Epithelial cell of esophagus (primary cell): ENCODE data around the gene CCDC81.

Experiments used
- DNase-seq: peaks from one replicate; pipeline ENCODE4 v3.0.0; 2010; ENCODE audit warnings: low read depth
- H3K4me3 ChIP-seq: 2 replicates; pipeline ENCODE4 v1.5.1; 2011; ENCODE audit warnings: mild to moderate bottlenecking, low read length, control low read depth
- TF ChIP-seq, protein P1 (sequence below): IDR thresholded peaks from 2 replicates; pipeline ENCODE4 v1.5.1; 2011; ENCODE audit warnings: low read depth, mild to moderate bottlenecking, low read length, control low read depth, inconsistent platforms; ENCODE audit not compliant: insufficient read depth; ENCODE audit errors: missing control alignments

CCDC81 gene

DNA sequence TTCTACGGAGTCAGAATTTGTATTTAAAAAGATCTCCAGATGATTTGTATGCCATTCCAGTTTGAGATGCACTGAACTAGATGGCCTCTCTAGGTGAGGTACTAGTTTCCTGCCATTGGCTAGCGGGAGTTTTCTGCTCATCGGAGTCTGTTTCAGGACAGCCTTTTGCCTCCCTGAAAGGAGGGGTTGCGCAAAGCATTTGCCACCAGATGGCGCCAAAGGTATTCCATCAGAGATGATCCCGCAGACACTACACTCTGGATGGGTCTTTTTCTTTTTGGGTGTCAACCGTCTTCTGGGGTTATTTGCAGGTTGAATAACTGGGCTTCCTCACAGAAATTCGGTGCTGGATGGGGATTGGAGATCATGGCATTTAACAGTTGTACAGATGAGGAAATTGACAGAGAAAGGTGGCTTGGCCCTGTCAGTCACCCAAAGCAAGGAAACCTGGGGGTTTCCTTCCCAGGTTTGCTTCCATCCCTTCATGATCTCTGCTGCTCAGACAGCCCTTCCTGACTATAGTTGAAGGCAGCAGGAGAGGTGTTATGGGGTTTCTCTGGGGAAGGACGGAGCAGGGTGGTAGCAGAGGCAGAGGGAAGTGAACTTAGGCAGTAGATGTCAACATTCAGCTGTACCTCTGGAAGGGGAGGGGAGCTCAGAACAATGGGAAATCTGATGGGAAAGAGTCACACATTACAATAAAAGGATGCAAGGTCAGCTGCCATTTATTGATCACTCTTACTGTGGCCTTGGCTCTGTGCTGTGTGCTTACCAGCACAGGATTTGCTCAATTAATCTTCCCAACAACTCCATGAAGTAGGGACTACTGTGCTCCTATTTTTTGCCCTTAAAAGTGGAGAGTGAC lies 81.6 kb downstream of the CCDC81 start:
- H3K4me3 ChIP-seq, result no peak overlapping the region
- peak; percentile 80 for DNase-seq
- TF ChIP-seq, protein P1, sequence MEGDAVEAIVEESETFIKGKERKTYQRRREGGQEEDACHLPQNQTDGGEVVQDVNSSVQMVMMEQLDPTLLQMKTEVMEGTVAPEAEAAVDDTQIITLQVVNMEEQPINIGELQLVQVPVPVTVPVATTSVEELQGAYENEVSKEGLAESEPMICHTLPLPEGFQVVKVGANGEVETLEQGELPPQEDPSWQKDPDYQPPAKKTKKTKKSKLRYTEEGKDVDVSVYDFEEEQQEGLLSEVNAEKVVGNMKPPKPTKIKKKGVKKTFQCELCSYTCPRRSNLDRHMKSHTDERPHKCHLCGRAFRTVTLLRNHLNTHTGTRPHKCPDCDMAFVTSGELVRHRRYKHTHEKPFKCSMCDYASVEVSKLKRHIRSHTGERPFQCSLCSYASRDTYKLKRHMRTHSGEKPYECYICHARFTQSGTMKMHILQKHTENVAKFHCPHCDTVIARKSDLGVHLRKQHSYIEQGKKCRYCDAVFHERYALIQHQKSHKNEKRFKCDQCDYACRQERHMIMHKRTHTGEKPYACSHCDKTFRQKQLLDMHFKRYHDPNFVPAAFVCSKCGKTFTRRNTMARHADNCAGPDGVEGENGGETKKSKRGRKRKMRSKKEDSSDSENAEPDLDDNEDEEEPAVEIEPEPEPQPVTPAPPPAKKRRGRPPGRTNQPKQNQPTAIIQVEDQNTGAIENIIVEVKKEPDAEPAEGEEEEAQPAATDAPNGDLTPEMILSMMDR, result peak; percentile 95

DNA sequence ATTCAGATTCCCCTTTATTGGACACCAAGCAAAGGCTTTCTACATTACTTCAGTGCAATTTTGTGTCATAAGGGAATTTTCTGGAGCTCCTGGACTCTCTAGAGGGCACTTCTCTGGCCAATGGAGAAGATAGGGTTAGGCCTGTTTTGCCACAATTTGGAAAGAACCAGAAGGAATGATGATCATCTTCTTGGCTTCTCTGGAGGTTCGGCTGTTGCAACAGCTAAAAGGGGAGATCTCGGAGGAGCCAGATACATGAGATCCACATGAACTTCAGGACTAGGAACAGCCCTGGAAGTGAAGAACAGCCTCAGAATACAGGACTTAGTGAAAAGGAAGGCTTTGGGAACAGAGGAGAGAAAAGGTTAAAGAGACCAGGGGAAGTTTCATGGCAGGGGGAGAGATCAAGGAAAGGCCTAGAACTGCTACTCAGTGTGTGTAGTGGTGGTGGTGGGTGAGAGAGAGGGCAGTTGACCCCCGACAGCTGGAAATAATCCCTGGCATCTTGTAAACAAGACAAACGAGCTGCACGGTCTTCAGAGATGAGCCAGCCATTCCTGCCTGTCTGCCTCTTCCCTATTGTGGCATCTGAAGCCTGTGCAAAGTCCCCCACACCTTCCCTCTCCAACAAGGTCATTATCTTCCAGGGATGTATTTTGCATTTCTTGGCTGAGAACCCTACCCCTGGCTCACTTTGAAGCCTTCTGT lies 83.8 kb downstream of the CCDC81 start:
- H3K4me3 ChIP-seq, result no peak overlapping the region
- TF ChIP-seq, protein P1, result no peak
- no peak for DNase-seq

DNA sequence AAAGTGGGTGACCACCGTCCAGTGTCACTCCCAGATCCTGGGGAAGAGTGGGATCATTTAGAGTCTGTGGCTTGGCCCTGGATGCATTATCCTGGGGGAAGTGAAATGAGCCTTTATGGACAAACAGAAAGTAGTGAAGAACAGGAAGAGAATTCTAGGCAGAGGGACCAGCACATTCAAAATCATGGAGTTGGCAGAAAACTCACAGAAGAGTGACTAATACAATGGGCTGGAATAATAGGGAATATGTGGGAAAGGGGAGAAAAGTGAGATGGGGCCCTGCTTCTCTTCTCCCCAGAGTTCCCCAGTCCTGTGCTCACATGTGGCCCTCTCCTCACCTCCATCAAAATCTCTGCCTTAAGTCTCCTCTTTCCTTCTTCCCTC lies 84.3 kb downstream of the CCDC81 start:
- no peak for DNase-seq
- TF ChIP-seq, protein P1, result no peak
- no peak overlapping the region for H3K4me3 ChIP-seq

DNA sequence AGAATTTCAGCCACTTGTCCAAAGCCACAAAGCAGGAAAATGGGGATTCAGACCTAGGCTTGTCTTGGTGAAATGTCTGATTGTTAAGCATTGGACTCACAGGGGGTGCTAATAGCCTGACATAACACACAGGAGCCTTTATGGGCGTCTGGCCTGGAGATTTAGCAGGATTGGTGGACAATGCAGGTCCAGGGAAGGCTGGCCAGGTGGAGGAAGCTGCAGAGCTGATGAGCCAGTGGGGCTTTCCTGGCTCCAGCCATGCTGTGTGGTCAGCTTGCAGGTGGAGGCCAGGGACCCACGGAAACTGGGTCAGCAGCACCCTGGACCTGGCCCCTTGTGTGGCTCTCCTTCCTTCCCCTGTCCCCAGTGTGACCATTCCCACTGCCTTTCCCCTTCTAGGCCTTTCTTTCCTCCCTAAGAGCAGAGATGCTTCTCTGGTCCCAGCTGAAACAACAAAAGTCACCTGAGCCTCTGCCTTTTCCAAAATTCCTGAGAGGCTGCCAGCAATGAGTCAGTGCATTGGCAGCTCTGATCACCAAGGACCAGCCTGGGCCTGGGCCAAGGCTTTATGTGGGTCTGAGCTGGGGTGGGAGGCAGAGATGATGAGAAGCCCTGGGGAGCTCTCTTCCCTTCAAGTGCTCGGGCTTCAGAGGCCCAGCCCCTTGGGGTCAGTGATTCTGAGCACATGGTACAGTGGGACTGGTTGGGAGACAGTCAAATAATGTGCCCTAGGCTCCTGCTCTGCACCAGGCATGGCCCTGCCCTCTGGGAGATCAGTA lies 85.2 kb downstream of the CCDC81 start:
- peak; percentile 81 for DNase-seq
- no peak overlapping the region for H3K4me3 ChIP-seq
- TF ChIP-seq, protein P1, result no peak

DNA sequence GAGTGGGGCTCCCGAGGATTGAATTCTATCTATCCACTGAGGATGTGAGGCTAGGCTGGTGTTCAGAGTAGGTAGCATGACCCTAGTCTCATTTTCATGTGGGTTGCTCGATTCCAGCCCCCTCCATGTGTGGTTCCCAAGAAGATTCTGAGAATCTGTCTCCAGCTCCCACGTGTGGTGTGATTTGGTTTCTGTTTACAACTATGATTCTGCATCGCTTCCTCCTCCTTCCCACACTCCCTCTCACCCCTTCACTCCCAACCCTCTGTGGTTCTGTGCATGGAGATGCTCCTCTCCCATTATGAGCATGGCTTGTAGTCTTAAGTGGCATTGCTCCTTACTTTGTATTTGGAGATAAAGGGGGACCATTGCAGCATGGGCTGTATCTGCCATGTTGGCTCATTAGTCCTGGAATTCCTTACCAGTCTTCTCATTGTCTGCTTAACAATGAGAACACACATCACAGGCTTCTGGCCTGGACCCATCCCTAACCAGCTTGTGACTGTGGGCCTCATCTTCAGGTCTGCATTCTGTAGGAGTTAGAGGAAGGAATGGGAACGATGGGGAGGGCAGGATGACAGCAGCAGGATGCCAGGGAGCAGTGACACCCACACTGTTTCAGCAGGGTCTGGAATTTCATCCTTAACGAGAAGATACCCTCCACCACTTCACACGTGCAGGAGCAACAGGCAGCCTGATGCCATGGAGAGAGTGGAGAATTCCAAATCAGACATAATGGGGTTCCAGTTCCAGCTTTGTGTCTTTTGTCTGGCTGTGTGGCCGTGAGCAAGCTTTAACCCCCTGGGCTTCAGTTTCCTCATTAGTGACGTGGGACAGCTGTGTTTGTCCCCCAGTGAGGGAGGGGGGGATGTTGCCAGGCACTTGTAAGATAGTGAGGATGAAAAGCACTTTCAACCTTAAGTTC lies 86.0 kb downstream of the CCDC81 start:
- DNase-seq, result no peak
- no peak overlapping the region for H3K4me3 ChIP-seq
- TF ChIP-seq, protein P1, result no peak

DNA sequence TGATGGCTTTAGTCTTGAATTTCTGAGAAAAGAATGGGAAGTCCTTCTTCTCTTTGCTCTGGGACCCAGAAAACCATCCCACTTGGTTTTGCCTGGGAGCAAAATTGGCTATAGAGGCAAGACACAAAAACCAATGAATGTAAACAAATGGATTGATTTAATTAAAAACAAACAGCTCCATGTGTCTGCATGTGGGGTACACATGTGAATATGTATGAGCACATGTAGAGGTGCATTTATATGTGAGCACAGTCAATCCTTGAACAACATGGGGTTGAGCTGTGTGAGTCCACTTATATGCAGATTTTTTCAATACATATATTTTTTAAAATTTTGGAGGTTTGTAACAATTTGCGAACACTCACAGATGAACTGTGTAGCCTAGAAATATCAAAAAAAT lies 87.2 kb downstream of the CCDC81 start:
- TF ChIP-seq, protein P1, result no peak
- no peak overlapping the region for H3K4me3 ChIP-seq
- no peak for DNase-seq
